H1 (cell line): Measurements from ENCODE around the gene OR56A3. TPM values are rescaled to one million over a fixed set of nuclear protein-coding genes. Genes with fewer than 3 reads are reported as not detected.

ENCODE experiments used
- CTCF ChIA-PET: fragments of 300-600 bp; sonication (Branson Sonifier 250); formaldehyde crosslinking; loops from one replicate; lab custom pipeline; 2021; ENCODE audit not compliant: partially characterized antibody; lab: Charles Lee
- POLR2A ChIA-PET: fragments of 300-600 bp; sonication (Branson Sonifier 250); formaldehyde crosslinking; loops from one replicate; lab custom pipeline; 2021; ENCODE audit warnings: inconsistent platforms; ENCODE audit not compliant: partially characterized antibody; lab: Charles Lee
- DNase-seq, 2 experiments: peaks; one replicate each; pipeline versions ENCODE4 v3.0.0 to v3.0.0-alpha.2; 2010 to 2022; ENCODE audit warnings: low spot score in 2 of 2, low read depth in 1 of 2, mixed read lengths in 1 of 2
- FAIRE-seq: peaks from 2 replicates; lab custom pipeline; 2011; peaks lifted over from hg19 to GRCh38; lab: Jason Lieb, UNC
- H2AFZ ChIP-seq: 2 replicates; pipeline ENCODE4 v1.8.1; 2012; ENCODE audit warnings: low read length, inconsistent platforms
- H2AK5ac ChIP-seq: 2 replicates; pipeline ENCODE4 v1.6.1; 2013; ENCODE audit warnings: low read depth, low read length
- H2BK120ac ChIP-seq: replicated peaks from 2 replicates; pipeline ENCODE3; 2013; ENCODE audit warnings: low read depth, low read length, inconsistent platforms
- H2BK12ac ChIP-seq: 2 replicates; pipeline ENCODE4 v1.6.1; 2013; ENCODE audit warnings: low read depth, low read length
- H2BK15ac ChIP-seq: 2 replicates; pipeline ENCODE4 v1.6.1; 2013; ENCODE audit warnings: low read length
- H2BK20ac ChIP-seq: 2 replicates; pipeline ENCODE4 v1.6.1; 2013; ENCODE audit warnings: low read length
- H2BK5ac ChIP-seq: 2 replicates; pipeline ENCODE4 v1.6.1; 2013; ENCODE audit warnings: low read depth, low read length
- H3K14ac ChIP-seq: 2 replicates; pipeline ENCODE4 v1.6.1; 2013; ENCODE audit warnings: inconsistent platforms; ENCODE audit not compliant: insufficient read length
- H3K18ac ChIP-seq: 2 replicates; pipeline ENCODE4 v1.6.1; 2013; ENCODE audit warnings: low read length; ENCODE audit errors: extremely low read depth
- H3K23ac ChIP-seq: 2 replicates; pipeline ENCODE4 v1.6.1; 2013; ENCODE audit warnings: inconsistent platforms; ENCODE audit not compliant: insufficient read length
- H3K23me2 ChIP-seq: 2 replicates; pipeline ENCODE4 v1.6.1; 2013; ENCODE audit warnings: low read depth, low read length
- H3K27ac ChIP-seq: 2 replicates; pipeline ENCODE4 v1.6.1; 2011; ENCODE audit warnings: low read depth, low read length, inconsistent platforms
- H3K27me3 ChIP-seq, 4 experiments: replicated peaks in 1 of 4; 1 replicate in 1 of 4; 2 replicates in 3 of 4; pipeline versions ENCODE4 v1.6.1 to v1.8.1; 2011 to 2013; ENCODE audit warnings: low read length in 3 of 4, mild to moderate bottlenecking in 3 of 4, inconsistent platforms in 2 of 4, mixed read lengths in 2 of 4, moderate library complexity in 1 of 4; ENCODE audit not compliant: control insufficient read depth in 3 of 4, insufficient read depth in 3 of 4; ENCODE audit errors: extremely low read depth in 1 of 4
- H3K36me3 ChIP-seq, 4 experiments: 2 replicates each; pipeline versions ENCODE4 v1.6.1 to v1.8.1; 2011 to 2013; ENCODE audit warnings: mild to moderate bottlenecking in 4 of 4, low read length in 3 of 4, moderate library complexity in 2 of 4, control low read depth in 1 of 4, inconsistent platforms in 1 of 4; ENCODE audit not compliant: insufficient read depth in 4 of 4, control insufficient read depth in 2 of 4
- H3K4ac ChIP-seq: replicated peaks from 2 replicates; pipeline ENCODE3; 2013; ENCODE audit warnings: low read length, low read depth, mixed read lengths, inconsistent platforms; ENCODE audit not compliant: insufficient read length
- H3K4me1 ChIP-seq, 4 experiments: replicated peaks in 1 of 4; 1 replicate in 1 of 4; 2 replicates in 3 of 4; pipeline versions ENCODE4 v1.6.1 to v1.8.1; 2011 to 2013; ENCODE audit warnings: low read length in 3 of 4, inconsistent platforms in 2 of 4, mixed read lengths in 1 of 4; ENCODE audit not compliant: insufficient read depth in 4 of 4, control insufficient read depth in 3 of 4
- H3K4me2 ChIP-seq, 2 experiments: 2 replicates each; pipeline versions ENCODE4 v1.6.1 to v1.8.1; 2011 to 2013; ENCODE audit warnings: low read depth in 2 of 2, low read length in 2 of 2, control low read depth in 1 of 2, inconsistent platforms in 1 of 2, mild to moderate bottlenecking in 1 of 2; ENCODE audit not compliant: insufficient read depth in 1 of 2
- H3K4me3 ChIP-seq, 4 experiments: fragments of 200-600, 300-600 bp in 1 of 4; sonication (generic), shearing (Covaris generic), sonication (Bioruptor Twin) in 1 of 4; 2 replicates each; pipeline versions ENCODE4 v1.5.1 to v1.8.1; 2011 to 2016; ENCODE audit warnings: low read length in 4 of 4, low read depth in 3 of 4, control low read depth in 2 of 4, inconsistent platforms in 2 of 4, mild to moderate bottlenecking in 2 of 4, mixed read lengths in 1 of 4, moderate library complexity in 1 of 4; ENCODE audit not compliant: insufficient read depth in 2 of 4; ENCODE audit errors: extremely low read depth in 1 of 4
- H3K56ac ChIP-seq: replicated peaks from 2 replicates; pipeline ENCODE3; 2013; ENCODE audit warnings: low read depth, mild to moderate bottlenecking, mixed read lengths, low read length, inconsistent platforms; ENCODE audit not compliant: insufficient read length
- H3K79me1 ChIP-seq: 2 replicates; pipeline ENCODE4 v1.6.1; 2013; ENCODE audit warnings: low read depth, low read length, control low read depth
- H3K79me2 ChIP-seq, 2 experiments: 2 replicates each; pipeline versions ENCODE4 v1.6.1 to v1.8.1; 2012 to 2013; ENCODE audit warnings: low read length in 2 of 2, mild to moderate bottlenecking in 2 of 2, inconsistent platforms in 1 of 2; ENCODE audit not compliant: insufficient read depth in 2 of 2, control insufficient read depth in 1 of 2
- H3K9ac ChIP-seq, 4 experiments: replicated peaks in 1 of 4; 1 replicate in 1 of 4; 2 replicates in 3 of 4; pipeline versions ENCODE4 v1.6.1 to v1.8.1; 2011 to 2013; ENCODE audit warnings: low read depth in 3 of 4, low read length in 3 of 4, control low read depth in 2 of 4, mild to moderate bottlenecking in 2 of 4, moderate library complexity in 2 of 4, inconsistent platforms in 1 of 4; ENCODE audit errors: extremely low read depth in 1 of 4
- H3K9me3 ChIP-seq, 2 experiments: 2 replicates each; pipeline versions ENCODE4 v1.6.1 to v1.8.1; 2012 to 2013; ENCODE audit warnings: mild to moderate bottlenecking in 2 of 2, moderate library complexity in 2 of 2, control low read depth in 1 of 2, inconsistent platforms in 1 of 2, low read depth in 1 of 2, low read length in 1 of 2, mixed read lengths in 1 of 2; ENCODE audit not compliant: insufficient read depth in 2 of 2
- H4K20me1 ChIP-seq, 2 experiments: replicated peaks in 1 of 2; 2 replicates each; pipeline versions ENCODE3 to v1.8.1; 2011 to 2013; ENCODE audit warnings: inconsistent platforms in 2 of 2, low read length in 2 of 2, mild to moderate bottlenecking in 1 of 2; ENCODE audit not compliant: insufficient read depth in 2 of 2, control insufficient read depth in 1 of 2
- H4K5ac ChIP-seq: 2 replicates; pipeline ENCODE4 v1.6.1; 2013; ENCODE audit warnings: low read length, low read depth, mixed read lengths, inconsistent platforms; ENCODE audit not compliant: insufficient read length
- H4K8ac ChIP-seq: 2 replicates; pipeline ENCODE4 v1.8.0; 2013; ENCODE audit warnings: mild to moderate bottlenecking, moderate library complexity, low read length, inconsistent platforms; ENCODE audit not compliant: insufficient read depth; ENCODE audit errors: extremely low read depth
- H4K91ac ChIP-seq: replicated peaks from 2 replicates; pipeline ENCODE3; 2013; ENCODE audit warnings: low read length, mixed read lengths, inconsistent platforms; ENCODE audit not compliant: insufficient read length
- ATF3 ChIP-seq: IDR thresholded peaks from 2 replicates; pipeline ENCODE4 v1.6.1; 2011; ENCODE audit warnings: low read depth, mild to moderate bottlenecking, low read length; ENCODE audit not compliant: insufficient read depth
- BCL11A ChIP-seq, 2 experiments: IDR thresholded peaks; one replicate each; pipeline ENCODE4 v1.6.1; 2011; ENCODE audit warnings: low read depth in 2 of 2, low read length in 2 of 2, mild to moderate bottlenecking in 2 of 2
- CBX8 ChIP-seq: fragments of 300-800, 300-1000 bp; sonication (generic); IDR thresholded peaks from 2 replicates; pipeline ENCODE4 v1.7.1; 2016; ENCODE audit warnings: low read depth, low read length, borderline replicate concordance
- CEBPB ChIP-seq: IDR thresholded peaks from 2 replicates; pipeline ENCODE4 v1.6.1; 2012; ENCODE audit warnings: low read depth, low read length
- CHD2 ChIP-seq: IDR thresholded peaks from 2 replicates; pipeline ENCODE4 v1.6.1; 2012; ENCODE audit warnings: low read length, improper control_type of control experiment
- CREB1 ChIP-seq: IDR thresholded peaks from 2 replicates; pipeline ENCODE4 v1.6.1; 2012; ENCODE audit warnings: inconsistent platforms
- GABPA ChIP-seq: IDR thresholded peaks from 2 replicates; pipeline ENCODE4 v1.6.1; 2011; ENCODE audit warnings: mild to moderate bottlenecking, low read length, moderate library complexity, borderline replicate concordance; ENCODE audit not compliant: insufficient read depth
- KDM4A ChIP-seq: IDR thresholded peaks from one replicate; pipeline ENCODE4 v1.7.1; 2012; ENCODE audit warnings: low read depth, mild to moderate bottlenecking, moderate library complexity, low read length, inconsistent platforms; ENCODE audit not compliant: severe bottlenecking
- MAX ChIP-seq: IDR thresholded peaks from 2 replicates; pipeline ENCODE4 v1.6.1; 2012; ENCODE audit warnings: inconsistent platforms
- RXRA ChIP-seq: IDR thresholded peaks from 2 replicates; pipeline ENCODE4 v1.6.1; 2011; ENCODE audit warnings: low read depth, mild to moderate bottlenecking, low read length, moderate library complexity; ENCODE audit not compliant: insufficient read depth
- TCF12 ChIP-seq: IDR thresholded peaks from 2 replicates; pipeline ENCODE4 v1.6.1; 2011; ENCODE audit warnings: low read depth, mild to moderate bottlenecking, low read length
- WGBS, 2 experiments: shearing (Covaris generic) in 1 of 2; methylation state at CpG; one replicate each; pipeline versions ENCODE4 v1.1.6 to v1.1.7; 2013 to 2015; ENCODE audit warnings: low lambda C conversion rate in 2 of 2, mixed read lengths in 2 of 2, inconsistent platforms in 1 of 2, low coverage in 1 of 2, missing lambda C conversion rate in 1 of 2; ENCODE audit not compliant: insufficient replicate concordance in 2 of 2, insufficient coverage in 1 of 2, insufficient read length in 1 of 2; ENCODE audit errors: extremely low coverage in 1 of 2, missing lambda C conversion rate in 1 of 2; 5-methylcytosine and 5-hydroxymethylcytosine counted together
- polyA plus RNA-seq, 7 experiments: library from polyadenylated mRNA; depleted of rRNA in 3 of 7; stranded (reverse) in 5 of 7; unstranded in 2 of 7; fragments of >200 nt in 5 of 7; fragments of 200-250 nt in 2 of 7; gene quantifications; 1 replicate in 5 of 7; 2 replicates in 1 of 7; 4 replicates in 1 of 7; pipeline versions ENCODE4 v1.2.1 to v1.2.3, GENCODE V29; 2011 to 2013; ENCODE audit warnings: missing spikeins in 2 of 7, mixed read lengths in 2 of 7
- total RNA-seq: library from RNA; stranded (reverse); fragmentation: NEBNext Ultra II Directional; extraction: Animal tissue kit (Norgen Biotek cat#: 25700); gene quantifications from 2 replicates; pipeline ENCODE4 v1.2.1, GENCODE V29; 2021
- TF ChIP-seq, protein P1 (sequence below): IDR thresholded peaks from 2 replicates; pipeline ENCODE4 v1.6.1; 2011; ENCODE audit warnings: low read length, improper control_type of control experiment
- TF ChIP-seq, protein P2 (sequence below): IDR thresholded peaks from 2 replicates; pipeline ENCODE4 v1.6.1; 2012; ENCODE audit warnings: inconsistent platforms

The OR56A3 gene
- total and polyA plus RNA-seq, 2 of the 8 experiments (the other 6 are each of a cell fraction or from before 2014, with no cell fraction given) = not detected

GRCh38 chr11:5938603-5938965 is 3.5 kb upstream of the OR56A3 start:
- Histone ChIP-seq H2BK5ac (no peak overlapping the region), H3K79me1 (no peaks in the 10 kb centered on the region), H3K9ac (no peak overlapping the region), H3K23ac (no peak overlapping the region), H3K27me3 (no peaks in the 10 kb centered on the region), H3K4me3 (no peak overlapping the region), H4K8ac (no peak overlapping the region), H3K36me3 (no peaks in the 10 kb centered on the region), H2AK5ac (no peak overlapping the region), H3K14ac (no peak overlapping the region), H3K79me2 (no peaks in the 10 kb centered on the region), H3K18ac (no peak overlapping the region), H3K27ac (no peak overlapping the region), H2BK120ac (no peak overlapping the region), H3K4me1 (no peaks in the 10 kb centered on the region), H4K91ac (no peak overlapping the region), H4K5ac (no peak overlapping the region), H3K56ac (no peak overlapping the region), H3K4ac (no peak overlapping the region), H2BK12ac (no peak overlapping the region), H3K23me2 (no peaks in the 10 kb centered on the region), H4K20me1 (no peaks in the 10 kb centered on the region), H2AFZ (no peak overlapping the region), H2BK15ac (no peak overlapping the region), H3K4me2 (no peak overlapping the region), H2BK20ac (no peak overlapping the region), H3K9me3 (no peaks in the 10 kb centered on the region; a peak in 1 of 4 replicates)
- ChIA-PET CTCF (interaction anchor here (1.6 to 1.7 kb wide), 2 partner anchors 15 to 54 kb away, joined by 4 to 6 read pairs; no protein-coding TSS in a partner anchor), POLR2A (no interaction called here)
- WGBS, 2 experiments = 87% methylated on average over 21 of the region's 21 CpGs; no CpG with 5 or more reads in 1 of the 2 experiments
- FAIRE-seq = no peak
- no peak for DNase-seq
- no peak for TF ChIP-seq GABPA
- TF ChIP-seq KDM4A = no peak
- TF ChIP-seq, protein P1, sequence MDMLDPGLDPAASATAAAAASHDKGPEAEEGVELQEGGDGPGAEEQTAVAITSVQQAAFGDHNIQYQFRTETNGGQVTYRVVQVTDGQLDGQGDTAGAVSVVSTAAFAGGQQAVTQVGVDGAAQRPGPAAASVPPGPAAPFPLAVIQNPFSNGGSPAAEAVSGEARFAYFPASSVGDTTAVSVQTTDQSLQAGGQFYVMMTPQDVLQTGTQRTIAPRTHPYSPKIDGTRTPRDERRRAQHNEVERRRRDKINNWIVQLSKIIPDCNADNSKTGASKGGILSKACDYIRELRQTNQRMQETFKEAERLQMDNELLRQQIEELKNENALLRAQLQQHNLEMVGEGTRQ = no peak
- TF ChIP-seq BCL11A (IDR thresholded peaks at IDR 0.05; ENCODE audit: low read depth in 2 of 2, low read length in 2 of 2) = no peak
- no peak for TF ChIP-seq MAX
- TF ChIP-seq, protein P2, sequence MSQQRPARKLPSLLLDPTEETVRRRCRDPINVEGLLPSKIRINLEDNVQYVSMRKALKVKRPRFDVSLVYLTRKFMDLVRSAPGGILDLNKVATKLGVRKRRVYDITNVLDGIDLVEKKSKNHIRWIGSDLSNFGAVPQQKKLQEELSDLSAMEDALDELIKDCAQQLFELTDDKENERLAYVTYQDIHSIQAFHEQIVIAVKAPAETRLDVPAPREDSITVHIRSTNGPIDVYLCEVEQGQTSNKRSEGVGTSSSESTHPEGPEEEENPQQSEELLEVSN = no peak
- no peak for TF ChIP-seq CHD2
- no peak for TF ChIP-seq CBX8
- TF ChIP-seq ATF3 = no peak
- no peak for TF ChIP-seq CREB1
- TF ChIP-seq CEBPB = no peak
- TF ChIP-seq RXRA = no peak
- no peak for TF ChIP-seq TCF12
